SK-N-SH treated with all-trans-retinoic acid at 6 μM for 48 hours (cell line): ENCODE results near the gene ALX3.

Experiments used
- ARNTL ChIP-seq: fragments of 450-650 bp; formaldehyde crosslinking; IDR thresholded peaks from 2 replicates; pipeline ENCODE4 v1.5.0; 2020; ENCODE audit warnings: low read depth, mild to moderate bottlenecking, moderate library complexity, borderline replicate concordance
- CREB5 ChIP-seq: fragments of 250-450 bp; sonication (Bioruptor Pico); IDR thresholded peaks from 2 replicates; pipeline ENCODE4 v1.5.1; 2020; ENCODE audit warnings: low read depth, mild to moderate bottlenecking, moderate library complexity
- PATZ1 ChIP-seq: fragments of 250-450 bp; sonication (Bioruptor Pico); IDR thresholded peaks from 2 replicates; pipeline ENCODE4 v1.8.0; 2020; ENCODE audit warnings: mild to moderate bottlenecking, moderate library complexity, borderline replicate concordance
- PPARA ChIP-seq: fragments of 250-450 bp; sonication (Bioruptor Pico); IDR thresholded peaks from 2 replicates; pipeline ENCODE4 v1.5.0; 2020; ENCODE audit warnings: mild to moderate bottlenecking, borderline replicate concordance
- RARB ChIP-seq: fragments of 250-450 bp; sonication (Bioruptor Pico); IDR thresholded peaks from 2 replicates; pipeline ENCODE4 v1.8.0; 2021; ENCODE audit warnings: mild to moderate bottlenecking, moderate library complexity
- TCF4 ChIP-seq: fragments of 250-450 bp; sonication (Bioruptor Pico); IDR thresholded peaks from 2 replicates; pipeline ENCODE4 v1.8.0; 2021; ENCODE audit warnings: mild to moderate bottlenecking, moderate library complexity, borderline replicate concordance
- TSHZ2 ChIP-seq: fragments of 250-450 bp; sonication (Bioruptor Pico); IDR thresholded peaks from 2 replicates; pipeline ENCODE4 v1.5.0; 2020; ENCODE audit warnings: mild to moderate bottlenecking, moderate library complexity
- ZFP30 ChIP-seq: fragments of 450-650 bp; formaldehyde crosslinking; IDR thresholded peaks from 2 replicates; pipeline ENCODE4 v1.5.0; 2022; ENCODE audit warnings: mild to moderate bottlenecking, moderate library complexity
- ZNF8 ChIP-seq: fragments of 450-650 bp; formaldehyde crosslinking; IDR thresholded peaks from 2 replicates; pipeline ENCODE4 v1.5.0; 2020; ENCODE audit warnings: mild to moderate bottlenecking, moderate library complexity

GRCh38 chr1:110111081-110111480 is 40.6 kb upstream of the ALX3 start:
- TF ChIP-seq RARB (CRISPR knock-in tag) (no peak), TCF4 (CRISPR knock-in tag) (no peak; the same call in 1 of the 2 replicates), ZNF8 (CRISPR knock-in tag) (no peak), CREB5 (CRISPR knock-in tag) (no peak), TSHZ2 (CRISPR knock-in tag) (no peak; the same call in 1 of the 2 replicates), PPARA (CRISPR knock-in tag) (no peak), PATZ1 (CRISPR knock-in tag) (no peak), ZFP30 (no peak), ARNTL (CRISPR knock-in tag) (no peak)
